Astrocyte (in vitro differentiated cells and primary cell): ENCODE measurements around the gene ATP8A1. TPM values are rescaled to one million over a fixed set of nuclear protein-coding genes. Genes with fewer than 3 reads are reported as not detected.

Source experiments
- DNase-seq: peaks from one replicate; pipeline ENCODE4 v3.0.0-alpha.2; 2010; ENCODE audit warnings: low read depth
- FAIRE-seq: peaks from 2 replicates; lab custom pipeline; 2011; peaks lifted over from hg19 to GRCh38; lab: Jason Lieb, UNC
- H2AFZ ChIP-seq: 2 replicates; pipeline ENCODE4 v1.6.0; 2012; ENCODE audit warnings: low read depth, low read length, inconsistent platforms
- H3K27ac ChIP-seq: 2 replicates; pipeline ENCODE4 v1.5.1; 2011; ENCODE audit warnings: low read depth, low read length, inconsistent platforms
- H3K27me3 ChIP-seq: 2 replicates; pipeline ENCODE4 v1.6.0; 2011; ENCODE audit warnings: low read length, inconsistent platforms; ENCODE audit not compliant: insufficient read depth
- H3K36me3 ChIP-seq: 2 replicates; pipeline ENCODE4 v1.5.1; 2011; ENCODE audit warnings: low read length, inconsistent platforms; ENCODE audit not compliant: insufficient read depth
- H3K4me1 ChIP-seq: 2 replicates; pipeline ENCODE4 v1.5.1; 2011; ENCODE audit warnings: low read length, inconsistent platforms; ENCODE audit not compliant: insufficient read depth
- H3K4me2 ChIP-seq: 2 replicates; pipeline ENCODE4 v1.6.0; 2012; ENCODE audit warnings: low read length, inconsistent platforms
- H3K4me3 ChIP-seq: 2 replicates; pipeline ENCODE4 v1.5.1; 2011; ENCODE audit warnings: low read depth, mild to moderate bottlenecking, low read length, inconsistent platforms; ENCODE audit not compliant: insufficient read depth
- H3K79me2 ChIP-seq: 2 replicates; pipeline ENCODE4 v1.6.0; 2012; ENCODE audit warnings: mild to moderate bottlenecking, low read length, inconsistent platforms; ENCODE audit not compliant: insufficient read depth
- H3K9ac ChIP-seq: 2 replicates; pipeline ENCODE4 v1.6.0; 2012; ENCODE audit warnings: mild to moderate bottlenecking, low read length, inconsistent platforms
- H3K9me3 ChIP-seq: 2 replicates; pipeline ENCODE4 v1.5.1; 2012; ENCODE audit warnings: low read depth, mild to moderate bottlenecking, low read length, inconsistent platforms; ENCODE audit not compliant: insufficient read depth
- H4K20me1 ChIP-seq: 2 replicates; pipeline ENCODE4 v1.6.0; 2012; ENCODE audit warnings: low read length, inconsistent platforms; ENCODE audit not compliant: insufficient read depth
- H3K27ac Mint-ChIP-seq: one replicate; pipeline ENCODE4 v1.8.0; 2021; ENCODE audit warnings: mild to moderate bottlenecking, mixed read lengths; ENCODE audit not compliant: unreplicated experiment
- H3K27me3 Mint-ChIP-seq: one replicate; pipeline ENCODE4 v1.8.0; 2021; ENCODE audit warnings: low read depth, mixed read lengths; ENCODE audit not compliant: unreplicated experiment
- H3K36me3 Mint-ChIP-seq: one replicate; pipeline ENCODE4 v1.8.0; 2021; ENCODE audit warnings: low read depth, mixed read lengths; ENCODE audit not compliant: unreplicated experiment
- H3K4me1 Mint-ChIP-seq: one replicate; pipeline ENCODE4 v1.8.0; 2021; ENCODE audit warnings: low read depth, mixed read lengths; ENCODE audit not compliant: unreplicated experiment
- H3K4me3 Mint-ChIP-seq: one replicate; pipeline ENCODE4 v1.8.0; 2021; ENCODE audit warnings: mild to moderate bottlenecking, moderate library complexity, mixed read lengths; ENCODE audit not compliant: unreplicated experiment
- H3K9me3 Mint-ChIP-seq: one replicate; pipeline ENCODE4 v1.8.0; 2021; ENCODE audit warnings: mild to moderate bottlenecking, mixed read lengths; ENCODE audit not compliant: unreplicated experiment
- EZH2 ChIP-seq: IDR thresholded peaks from 2 replicates; pipeline ENCODE4 v1.6.1; 2012; ENCODE audit warnings: mild to moderate bottlenecking, low read length, inconsistent platforms; ENCODE audit not compliant: insufficient read depth
- total RNA-seq: library from RNA; stranded (reverse); gene quantifications from 2 replicates; pipeline ENCODE4 v1.2.1, GENCODE V29; 2021
- TF ChIP-seq, protein P1 (sequence below): IDR thresholded peaks from 2 replicates; pipeline ENCODE4 v1.5.1; 2011; ENCODE audit warnings: low read depth, mild to moderate bottlenecking, inconsistent platforms, low read length, moderate library complexity; ENCODE audit not compliant: insufficient read depth

Gene ATP8A1
- total RNA-seq, 1 donor from 2014 or later, result 2.9 TPM

DNA sequence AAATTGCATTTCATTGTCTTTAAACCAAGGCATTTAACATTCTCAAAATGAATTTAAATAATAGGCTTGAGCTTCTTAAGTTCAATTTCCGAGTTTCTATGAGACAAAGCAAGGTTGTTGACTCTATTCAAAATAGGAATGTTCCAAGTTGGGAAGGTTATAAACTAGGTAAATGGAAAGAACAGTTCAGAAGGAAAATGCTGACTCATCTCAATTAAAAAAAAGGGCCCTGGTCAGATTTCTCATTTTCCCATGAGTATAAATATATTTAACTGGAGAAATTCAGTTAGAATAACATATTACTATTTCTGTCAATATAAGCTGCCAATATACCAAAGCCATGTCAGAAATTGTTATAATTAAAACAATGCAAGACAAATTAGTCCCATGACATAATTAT lies 113.8 kb downstream of the ATP8A1 start:
- no peak overlapping the region for H3K27ac ChIP-seq
- no peaks in the 10 kb centered on the region for H3K4me1 ChIP-seq
- no peak overlapping the region for H3K9ac ChIP-seq
- TF ChIP-seq, protein P1, sequence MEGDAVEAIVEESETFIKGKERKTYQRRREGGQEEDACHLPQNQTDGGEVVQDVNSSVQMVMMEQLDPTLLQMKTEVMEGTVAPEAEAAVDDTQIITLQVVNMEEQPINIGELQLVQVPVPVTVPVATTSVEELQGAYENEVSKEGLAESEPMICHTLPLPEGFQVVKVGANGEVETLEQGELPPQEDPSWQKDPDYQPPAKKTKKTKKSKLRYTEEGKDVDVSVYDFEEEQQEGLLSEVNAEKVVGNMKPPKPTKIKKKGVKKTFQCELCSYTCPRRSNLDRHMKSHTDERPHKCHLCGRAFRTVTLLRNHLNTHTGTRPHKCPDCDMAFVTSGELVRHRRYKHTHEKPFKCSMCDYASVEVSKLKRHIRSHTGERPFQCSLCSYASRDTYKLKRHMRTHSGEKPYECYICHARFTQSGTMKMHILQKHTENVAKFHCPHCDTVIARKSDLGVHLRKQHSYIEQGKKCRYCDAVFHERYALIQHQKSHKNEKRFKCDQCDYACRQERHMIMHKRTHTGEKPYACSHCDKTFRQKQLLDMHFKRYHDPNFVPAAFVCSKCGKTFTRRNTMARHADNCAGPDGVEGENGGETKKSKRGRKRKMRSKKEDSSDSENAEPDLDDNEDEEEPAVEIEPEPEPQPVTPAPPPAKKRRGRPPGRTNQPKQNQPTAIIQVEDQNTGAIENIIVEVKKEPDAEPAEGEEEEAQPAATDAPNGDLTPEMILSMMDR, result no peak
- TF ChIP-seq EZH2, result no peak
- no peaks in the 10 kb centered on the region for H3K27me3 ChIP-seq
- H3K27ac Mint-ChIP-seq, result no peak overlapping the region
- no peaks in the 10 kb centered on the region for H3K9me3 ChIP-seq
- H3K9me3 Mint-ChIP-seq, result no peaks in the 10 kb centered on the region
- H3K4me3 Mint-ChIP-seq, result no peak overlapping the region
- no peaks in the 10 kb centered on the region for H3K27me3 Mint-ChIP-seq
- H2AFZ ChIP-seq, result no peak overlapping the region
- no peaks in the 10 kb centered on the region for H3K36me3 ChIP-seq
- H3K4me2 ChIP-seq, result no peak overlapping the region
- no peaks in the 10 kb centered on the region for H4K20me1 ChIP-seq
- no peaks in the 10 kb centered on the region for H3K79me2 ChIP-seq
- no peaks in the 10 kb centered on the region for H3K4me1 Mint-ChIP-seq
- H3K4me3 ChIP-seq, result no peak overlapping the region
- no peak for DNase-seq
- no peaks in the 10 kb centered on the region for H3K36me3 Mint-ChIP-seq
- no peak for FAIRE-seq

DNA sequence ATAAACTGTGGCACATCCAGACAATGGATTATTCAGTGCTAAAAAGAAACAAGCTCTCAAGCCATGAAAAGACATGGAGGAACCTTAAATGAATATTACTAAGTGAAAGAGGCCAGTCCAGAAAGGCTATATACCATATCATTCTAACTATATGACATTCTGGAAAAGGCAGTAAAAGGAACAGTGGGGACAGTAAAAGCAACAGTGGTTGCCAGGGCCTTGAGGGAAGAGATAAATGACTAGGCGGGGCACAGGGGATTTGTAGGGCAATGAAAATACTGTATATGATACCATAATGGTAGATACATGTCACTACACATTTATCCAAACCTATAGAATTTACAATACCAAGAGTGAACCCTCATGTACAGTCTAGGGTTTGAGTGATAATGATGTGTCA lies 115.3 kb downstream of the ATP8A1 start:
- Histone ChIP-seq H3K36me3 (no peaks in the 10 kb centered on the region), H3K4me3 (no peak overlapping the region), H4K20me1 (no peaks in the 10 kb centered on the region), H3K9ac (no peak overlapping the region), H3K79me2 (no peaks in the 10 kb centered on the region), H3K27ac (no peak overlapping the region), H2AFZ (no peak overlapping the region), H3K9me3 (no peaks in the 10 kb centered on the region), H3K4me1 (no peaks in the 10 kb centered on the region), H3K27me3 (no peaks in the 10 kb centered on the region), H3K4me2 (no peak overlapping the region)
- Mint-ChIP-seq H3K36me3 (no peaks in the 10 kb centered on the region), H3K4me1 (no peaks in the 10 kb centered on the region), H3K27ac (no peak overlapping the region), H3K9me3 (no peaks in the 10 kb centered on the region), H3K4me3 (no peak overlapping the region), H3K27me3 (no peaks in the 10 kb centered on the region)
- TF ChIP-seq EZH2, result no peak
- TF ChIP-seq, protein P1, result no peak
- FAIRE-seq, result no peak
- DNase-seq, result no peak

DNA sequence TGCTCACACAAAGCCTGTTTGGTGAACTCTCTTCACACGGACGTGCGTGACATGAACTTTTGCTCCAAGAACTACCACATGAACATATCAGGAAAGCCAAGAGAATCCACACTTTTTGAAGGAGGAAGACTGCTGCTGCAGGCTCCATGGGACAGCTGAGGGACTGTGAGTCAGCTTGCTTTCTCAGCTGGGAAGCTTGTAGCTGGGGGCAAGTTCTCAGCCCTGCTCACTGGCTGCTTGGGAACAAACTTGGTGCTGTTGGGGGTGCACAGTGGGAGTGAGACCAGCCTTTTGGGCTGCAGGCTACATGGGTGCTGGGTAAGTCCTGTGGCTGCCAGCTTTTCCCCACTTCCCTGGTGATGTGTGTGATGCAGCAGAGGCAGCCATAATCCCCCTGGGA lies 123.9 kb downstream of the ATP8A1 start:
- Histone ChIP-seq H4K20me1 (no peaks in the 10 kb centered on the region), H3K4me1 (no peaks in the 10 kb centered on the region), H3K9ac (no peak overlapping the region), H3K27me3 (no peaks in the 10 kb centered on the region), H3K27ac (no peak overlapping the region), H3K4me2 (no peak overlapping the region), H2AFZ (no peak overlapping the region), H3K79me2 (no peaks in the 10 kb centered on the region), H3K4me3 (no peak overlapping the region), H3K9me3 (no peaks in the 10 kb centered on the region), H3K36me3 (no peaks in the 10 kb centered on the region)
- TF ChIP-seq, protein P1, result no peak
- TF ChIP-seq EZH2, result no peak
- Mint-ChIP-seq H3K4me1 (peaks cover 5% of the 10 kb centered on the region), H3K4me3 (no peak overlapping the region), H3K36me3 (peaks cover 6% of the 10 kb centered on the region), H3K27ac (no peak overlapping the region), H3K27me3 (no peaks in the 10 kb centered on the region), H3K9me3 (no peaks in the 10 kb centered on the region)
- DNase-seq, result no peak
- FAIRE-seq, result no peak
